Measurements from ENCODE around the gene HSPD1.

DNA sequence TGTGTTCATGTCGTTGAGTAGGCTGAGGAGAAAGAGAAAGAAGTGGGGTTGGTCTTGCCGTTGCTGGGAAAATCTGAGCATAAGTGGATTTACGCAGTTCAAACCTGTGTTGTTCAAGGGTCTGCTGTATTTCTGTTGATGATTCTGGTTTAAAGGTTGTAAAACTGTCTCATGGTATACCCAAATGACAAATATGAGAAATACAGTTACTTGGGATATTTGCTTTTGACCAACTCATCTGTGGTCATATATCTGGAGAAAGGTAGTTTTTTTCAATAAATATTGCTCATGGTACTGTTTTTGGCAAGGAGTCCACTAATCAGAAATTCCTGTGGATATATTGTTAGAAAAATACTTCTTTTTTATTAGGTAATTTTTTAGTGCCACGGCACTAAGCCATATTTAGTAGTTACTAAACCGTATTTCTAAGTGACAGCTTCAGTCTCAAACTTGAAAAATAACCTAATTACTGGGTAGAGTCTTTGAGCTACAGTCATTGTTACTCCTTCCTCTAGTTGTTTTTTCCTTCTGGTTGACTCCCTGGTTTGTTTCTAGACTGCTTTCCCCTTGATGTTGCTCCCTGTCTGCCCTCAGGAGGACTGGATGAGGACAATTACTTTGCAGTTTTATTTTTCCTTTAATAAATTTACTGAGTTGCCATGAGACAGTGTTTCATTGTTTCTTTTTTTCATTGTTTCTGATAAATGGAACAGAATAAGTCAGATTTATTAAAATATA is 47.7 kb upstream of the HSPD1 start:
- TF ChIP-seq CTCF (IDR thresholded peaks at IDR 0.05; ENCODE audit: borderline replicate concordance, extremely low read depth, low read length, poor library complexity, severe bottlenecking) (no peak), EZH2 (IDR thresholded peaks at IDR 0.05; ENCODE audit: borderline replicate concordance, low read depth, low read length, severe bottlenecking) (no peak)

Measured in DND-41 (cell line).